HT-29 (cell line): ENCODE measurements around the gene RBM10. TPM values are rescaled to one million over a fixed set of nuclear protein-coding genes. Genes with fewer than 3 reads are reported as not detected.

Source experiments
- DNase-seq: peaks from one replicate; pipeline ENCODE4 v3.0.0-alpha.2; 2015; ENCODE audit warnings: low spot score
- total RNA-seq: library from RNA; depleted of rRNA; stranded (reverse); fragments of >200 nt; shearing (Covaris generic); gene quantifications from 2 replicates; pipeline ENCODE4 v1.2.3, GENCODE V29; 2014

RBM10 gene
- total RNA-seq, 1 experiment from 2014 or later = 81.2 TPM

DNA sequence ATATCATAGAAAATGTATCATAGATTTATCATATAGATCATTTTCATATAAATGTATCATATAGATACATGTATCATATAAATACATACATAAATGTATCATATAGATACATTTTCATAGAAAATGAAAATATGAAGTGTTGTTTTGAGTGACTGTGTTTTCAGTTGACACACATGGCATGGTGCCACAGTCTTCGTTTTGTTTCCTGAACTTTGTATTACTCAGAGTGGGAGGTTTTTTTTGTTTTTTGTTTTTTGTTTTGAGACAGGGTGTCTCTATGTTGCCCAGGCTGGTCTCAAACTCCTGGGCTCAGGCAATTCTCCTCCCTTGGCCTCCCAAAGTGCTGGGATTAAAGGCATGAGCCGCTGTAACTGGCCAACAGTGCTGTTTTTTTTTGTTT, 3.9 kb downstream of the RBM10 start:
- no peak for DNase-seq

DNA sequence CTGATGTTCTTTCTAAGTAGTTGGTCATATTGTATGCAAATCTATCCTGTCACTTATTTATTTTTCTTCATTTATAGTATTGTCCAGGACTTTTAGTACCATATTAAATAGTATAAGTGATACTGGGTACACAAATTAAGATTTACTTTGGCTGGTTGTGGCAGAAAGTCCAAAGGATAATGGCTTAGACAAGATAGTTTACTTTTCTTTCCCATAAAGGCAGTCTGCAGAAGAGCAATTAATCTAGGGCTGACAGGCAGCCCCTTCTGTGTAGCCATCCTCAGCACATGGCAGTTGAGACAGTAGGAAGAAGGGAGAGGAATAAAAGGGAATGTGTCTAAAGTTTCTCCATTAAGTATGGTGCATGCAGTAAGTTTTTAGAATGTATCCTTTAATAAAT, 6.4 kb downstream of the RBM10 start:
- no peak for DNase-seq

GRCh38 chrX:47156611-47157520, 11.8 kb downstream of the RBM10 start:
- no peak for DNase-seq

GRCh38 chrX:47158131-47158530, 13.1 kb downstream of the RBM10 start:
- no peak for DNase-seq

DNA sequence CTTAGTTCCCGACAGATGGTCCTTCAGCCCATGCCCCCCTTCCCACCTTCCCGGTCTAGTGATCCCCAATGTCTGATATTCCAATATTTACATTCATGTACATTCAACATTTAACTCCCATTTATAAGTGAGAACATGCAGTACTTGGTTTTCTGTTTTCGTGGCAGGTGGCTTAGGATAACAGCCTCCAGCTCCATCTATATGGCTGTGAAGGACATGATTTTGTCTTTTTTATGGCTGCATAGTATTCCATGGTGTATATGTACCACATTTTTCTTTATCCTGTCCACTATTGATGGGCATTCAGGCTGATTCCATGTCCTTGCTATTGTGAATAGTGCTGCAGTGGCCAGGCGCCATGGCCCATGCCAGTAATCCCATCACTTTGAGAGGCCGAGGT, 13.8 kb downstream of the RBM10 start:
- DNase-seq = no peak

GRCh38 chrX:47160781-47161180, 15.8 kb downstream of the RBM10 start:
- no peak for DNase-seq

GRCh38 chrX:47162927-47163583, 18.0 kb downstream of the RBM10 start:
- no peak for DNase-seq

DNA sequence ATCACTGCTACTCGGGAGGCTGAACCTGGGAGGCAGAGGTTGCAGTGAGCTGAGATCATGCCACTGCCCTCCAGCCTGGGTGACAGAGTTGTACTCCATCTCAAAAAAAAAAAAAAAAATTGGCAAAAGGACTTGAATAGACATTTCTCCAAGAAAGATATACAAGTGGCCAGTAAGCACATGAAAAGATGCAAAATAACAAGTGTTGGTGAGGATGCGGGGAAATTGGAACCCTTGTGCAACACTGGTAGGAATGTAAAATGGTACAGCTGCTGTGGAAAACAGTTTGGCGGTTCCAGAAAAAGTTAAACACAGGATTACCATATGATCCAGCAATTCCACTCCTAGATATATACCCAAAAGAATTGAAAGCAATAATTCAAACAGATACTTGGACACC, 19.4 kb downstream of the RBM10 start:
- no peak for DNase-seq

GRCh38 chrX:47166126-47166525, 21.1 kb downstream of the RBM10 start:
- no peak for DNase-seq

GRCh38 chrX:47168495-47169073, 23.6 kb downstream of the RBM10 start:
- no peak for DNase-seq

GRCh38 chrX:47169273-47169672, 24.3 kb downstream of the RBM10 start:
- DNase-seq = no peak

- DNase-seq = no peak
These were observed 24.9 kb downstream of the RBM10 start for GRCh38 chrX:47169726-47170515.

DNA sequence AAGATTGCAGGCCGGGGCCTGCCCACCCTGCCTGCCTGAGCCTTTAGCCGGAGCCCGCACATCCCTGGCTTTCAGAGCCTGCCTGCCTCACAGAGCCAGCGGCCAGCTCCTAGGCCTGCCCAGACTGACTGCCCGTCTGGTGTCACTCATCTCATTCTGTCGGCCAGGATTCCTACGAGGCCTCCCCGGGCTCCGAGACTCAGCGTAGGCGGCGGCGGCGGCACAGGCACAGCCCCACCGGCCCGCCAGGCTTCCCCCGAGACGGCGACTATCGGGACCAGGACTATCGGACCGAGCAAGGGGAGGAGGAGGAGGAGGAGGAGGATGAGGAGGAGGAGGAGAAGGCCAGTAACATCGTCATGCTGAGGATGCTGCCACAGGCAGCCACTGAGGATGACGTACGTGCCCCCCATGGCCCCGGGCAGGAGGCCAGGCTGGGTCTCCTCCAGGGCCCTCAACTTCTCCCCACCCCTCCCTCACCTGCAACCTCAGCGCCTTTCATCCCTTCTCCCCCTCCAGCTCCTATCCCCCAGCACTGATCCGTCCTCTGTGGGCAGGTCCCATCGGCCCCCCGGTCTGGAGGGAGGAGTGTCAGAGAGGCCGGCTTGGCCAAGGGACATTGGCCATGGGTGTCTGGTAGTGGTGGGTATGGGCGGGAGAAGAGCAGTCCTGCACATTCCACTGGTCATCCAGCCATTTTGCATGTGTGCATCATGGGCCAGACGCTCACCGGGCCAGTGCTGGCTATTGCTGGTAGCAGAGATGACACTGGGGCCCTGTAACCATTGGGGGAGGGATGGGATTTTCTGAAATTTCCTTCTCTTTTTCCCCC, 26.1 kb downstream of the RBM10 start:
- no peak for DNase-seq

DNA sequence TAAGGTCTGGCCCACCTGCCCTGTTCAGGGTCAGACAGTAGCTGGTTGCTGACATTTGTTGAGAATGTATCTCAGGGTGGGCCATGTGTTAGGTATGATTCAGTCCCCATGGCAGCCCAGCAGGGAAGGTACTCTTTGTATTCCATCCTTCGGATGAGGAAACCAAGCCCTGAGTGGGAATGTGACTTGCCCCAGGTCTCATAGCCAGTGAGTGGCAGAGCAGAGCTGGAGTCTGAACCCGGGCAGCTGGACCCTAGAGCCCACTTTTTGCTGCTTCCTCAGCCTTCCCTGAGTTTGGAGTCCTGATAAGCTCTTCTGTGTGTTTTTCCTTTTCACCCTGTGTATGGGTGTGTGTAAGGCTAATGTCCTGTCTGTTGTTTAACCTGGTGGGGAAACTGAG, 27.0 kb downstream of the RBM10 start:
- DNase-seq = no peak

GRCh38 chrX:47172549-47172948, 27.5 kb downstream of the RBM10 start:
- DNase-seq = no peak

DNA sequence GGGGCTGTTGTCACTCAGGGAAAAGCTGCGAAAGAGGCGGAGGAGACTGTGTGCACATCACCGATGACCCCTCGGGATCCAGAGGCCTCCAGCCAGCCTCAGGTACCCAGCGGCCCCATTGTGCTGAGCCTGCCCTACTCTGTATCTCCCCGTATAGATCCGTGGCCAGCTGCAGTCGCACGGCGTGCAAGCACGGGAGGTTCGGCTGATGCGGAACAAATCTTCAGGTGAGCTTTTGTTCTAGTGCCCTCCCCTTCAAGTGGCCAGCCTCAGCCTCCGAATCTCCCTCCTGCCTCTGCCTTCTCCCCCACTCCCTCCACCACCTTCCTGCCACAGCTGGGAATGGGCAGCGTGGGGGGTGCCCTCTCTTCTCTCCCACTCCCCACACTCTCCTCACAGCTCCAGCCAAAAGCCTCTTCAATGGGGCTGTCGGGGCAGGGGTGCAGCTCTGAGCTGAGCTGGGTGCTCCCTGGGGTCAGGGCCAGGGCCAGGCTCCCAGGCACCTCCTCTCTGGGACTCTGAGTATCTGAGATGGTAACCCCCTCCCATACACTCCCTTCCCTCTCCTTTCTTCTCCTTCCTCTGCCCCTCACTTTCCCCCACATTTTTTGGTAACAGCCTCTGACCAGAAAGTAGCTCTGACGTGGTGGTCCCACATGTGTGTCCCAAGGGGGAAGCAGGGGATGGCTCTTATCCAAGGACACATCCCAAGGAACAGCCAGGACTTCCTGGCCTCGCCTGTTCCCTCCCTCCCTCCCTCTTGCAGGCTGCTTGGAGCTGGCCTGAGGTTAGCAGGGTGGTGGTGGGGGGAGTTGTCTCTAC, 28.2 kb downstream of the RBM10 start:
- DNase-seq = no peak

GRCh38 chrX:47174376-47174775, 29.4 kb downstream of the RBM10 start:
- DNase-seq = no peak

DNA sequence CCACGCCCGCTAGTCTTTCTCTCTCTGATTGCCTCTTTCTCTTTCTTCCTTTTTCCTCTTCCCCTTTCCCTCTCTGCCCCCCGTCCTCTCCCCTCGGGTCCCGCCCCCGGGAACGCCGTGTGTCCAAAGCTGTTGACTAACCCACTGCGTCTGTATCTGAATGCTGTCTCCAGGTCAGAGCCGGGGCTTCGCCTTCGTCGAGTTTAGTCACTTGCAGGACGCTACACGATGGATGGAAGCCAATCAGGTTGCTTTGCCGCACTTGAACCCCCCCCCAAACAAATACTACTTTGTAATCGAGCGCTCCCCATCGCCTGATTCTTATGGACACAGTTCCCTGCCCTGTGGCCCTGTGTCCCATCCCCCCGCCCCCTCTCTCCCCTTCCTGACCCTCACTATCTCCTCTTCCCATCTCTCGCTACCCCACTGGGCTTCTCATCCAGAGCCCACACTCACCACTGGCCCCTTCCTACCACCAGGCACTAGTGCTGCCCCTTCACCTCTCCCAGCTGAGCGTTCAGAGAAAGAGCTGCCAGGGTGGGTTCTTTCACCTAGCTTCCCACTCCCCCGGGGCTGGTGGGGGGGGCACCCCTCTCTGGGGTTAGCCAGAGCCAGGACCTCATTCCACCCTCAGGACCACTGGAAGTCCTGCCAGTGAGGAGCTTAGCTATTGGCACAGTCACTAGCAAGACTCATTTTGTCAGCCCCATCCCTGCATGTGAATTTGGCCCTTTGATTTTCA, 30.0 kb downstream of the RBM10 start:
- DNase-seq = no peak

DNA sequence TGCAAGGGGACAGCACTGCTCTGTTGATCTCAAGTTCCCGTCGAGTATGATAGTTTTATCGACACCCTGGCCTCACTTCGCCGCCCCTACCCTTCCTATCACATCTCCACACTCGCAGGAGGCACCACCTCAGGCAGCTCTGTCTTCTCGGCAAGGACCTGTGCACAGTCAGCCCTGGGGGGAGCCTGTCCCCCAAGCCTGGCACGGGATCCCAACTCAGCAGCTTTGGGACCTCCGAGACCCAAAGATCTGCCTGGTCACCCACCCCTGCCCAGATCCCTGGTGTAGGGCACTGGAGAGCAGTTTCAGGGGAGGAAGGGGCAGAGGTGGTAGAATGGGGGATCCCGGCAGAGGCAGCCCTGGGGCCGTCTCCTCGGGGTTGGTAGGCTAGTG, 30.6 kb downstream of the RBM10 start:
- DNase-seq = no peak
